Activated T-cell treated with anti-CD3 and anti-CD28 coated beads, Interleukin-2, amount 50 U/mL, for 72 hours (primary cell): ENCODE measurements around the gene SH2D4B. TPM values are rescaled to one million over a fixed set of nuclear protein-coding genes. Genes with fewer than 3 reads are reported as not detected.

Experiments used
- ATAC-seq, 2 donors: fragments of 150-1000 bp; cut with Tn5 transposase; replicated peaks in 1 of 2; 2 replicates each; pipeline ENCODE4 v1.10.0; 2021; ENCODE audit warnings: moderate library complexity in 2 of 2, mild to moderate bottlenecking in 1 of 2
- DNase-seq, 2 donors: peaks; one replicate each; pipeline ENCODE4 v3.0.0; 2021 to 2022; ENCODE audit warnings: mixed read lengths in 1 of 2
- H3K27ac Mint-ChIP-seq: one replicate; pipeline ENCODE4 v1.8.0; 2022; ENCODE audit warnings: mild to moderate bottlenecking, moderate library complexity, mixed read lengths
- H3K27me3 Mint-ChIP-seq: one replicate; pipeline ENCODE4 v1.8.0; 2022; ENCODE audit warnings: low read depth, mixed read lengths
- H3K36me3 Mint-ChIP-seq, 2 donors: one replicate each; pipeline ENCODE4 v1.8.0; 2022; ENCODE audit warnings: mixed read lengths in 2 of 2, mild to moderate bottlenecking in 1 of 2; ENCODE audit not compliant: insufficient read depth in 2 of 2
- H3K4me1 Mint-ChIP-seq: one replicate; pipeline ENCODE4 v1.8.0; 2022; ENCODE audit warnings: low read depth, mixed read lengths
- H3K4me3 Mint-ChIP-seq, 2 donors: one replicate each; pipeline ENCODE4 v1.8.0; 2022; ENCODE audit warnings: mild to moderate bottlenecking in 2 of 2, mixed read lengths in 2 of 2, moderate library complexity in 2 of 2
- H3K9me3 Mint-ChIP-seq, 2 donors: one replicate each; pipeline ENCODE4 v1.8.0; 2022; ENCODE audit warnings: mixed read lengths in 2 of 2
- total RNA-seq, 2 donors: library from RNA; stranded (reverse); gene quantifications; one replicate each; pipeline ENCODE4 v1.2.3, GENCODE V29; 2022

The SH2D4B gene
- total RNA-seq, 2 donors from 2014 or later: 0.34 to 0.46 TPM

GRCh38 chr10:80603516-80603915, 65.8 kb downstream of the SH2D4B start:
- no peak for ATAC-seq
- DNase-seq: no peak
- no peaks in the 10 kb centered on the region for H3K27me3 Mint-ChIP-seq
- no peaks in the 10 kb centered on the region for H3K36me3 Mint-ChIP-seq
- H3K9me3 Mint-ChIP-seq: no peaks in the 10 kb centered on the region
- H3K4me3 Mint-ChIP-seq: no peak overlapping the region
- peaks cover 5% of the 10 kb centered on the region for H3K4me1 Mint-ChIP-seq
- H3K27ac Mint-ChIP-seq: no peak overlapping the region

- H3K36me3 Mint-ChIP-seq: no peaks in the 10 kb centered on the region
- H3K9me3 Mint-ChIP-seq: peaks cover 0 to under 1% of the 10 kb centered on the region in 2 donors
- no peak overlapping the region for H3K27ac Mint-ChIP-seq
- ATAC-seq (no peak), DNase-seq (no peak)
- peaks cover 5% of the 10 kb centered on the region for H3K4me1 Mint-ChIP-seq
- H3K4me3 Mint-ChIP-seq: no peak overlapping the region
- no peaks in the 10 kb centered on the region for H3K27me3 Mint-ChIP-seq
Measured at GRCh38 chr10:80608706-80609105, 71.0 kb downstream of the SH2D4B start.

GRCh38 chr10:80609331-80609730, 71.6 kb downstream of the SH2D4B start:
- Mint-ChIP-seq H3K4me3 (no peak overlapping the region), H3K27me3 (no peaks in the 10 kb centered on the region), H3K4me1 (peaks cover 5% of the 10 kb centered on the region), H3K27ac (no peak overlapping the region), H3K9me3 (peaks cover 0 to 2% of the 10 kb centered on the region in 2 donors), H3K36me3 (no peaks in the 10 kb centered on the region)
- DNase-seq: no peak
- no peak for ATAC-seq

- DNase-seq: no peak
- Mint-ChIP-seq H3K4me3 (no peak overlapping the region), H3K27ac (no peak overlapping the region), H3K9me3 (peaks cover 0 to 2% of the 10 kb centered on the region in 2 donors), H3K36me3 (no peaks in the 10 kb centered on the region), H3K4me1 (peaks cover 5% of the 10 kb centered on the region), H3K27me3 (no peaks in the 10 kb centered on the region)
- ATAC-seq: no peak
Measured at GRCh38 chr10:80611481-80612185, 73.9 kb downstream of the SH2D4B start.

- Mint-ChIP-seq H3K4me3 (no peak overlapping the region), H3K36me3 (no peaks in the 10 kb centered on the region), H3K4me1 (peaks cover 5% of the 10 kb centered on the region), H3K9me3 (peaks cover 0 to 2% of the 10 kb centered on the region in 2 donors), H3K27me3 (no peaks in the 10 kb centered on the region), H3K27ac (no peak overlapping the region)
- ATAC-seq: no peak
- no peak for DNase-seq
Measured at GRCh38 chr10:80612261-80612660, 74.6 kb downstream of the SH2D4B start.

- peaks cover 3% of the 10 kb centered on the region for H3K4me1 Mint-ChIP-seq
- ATAC-seq (no peak), DNase-seq (no peak)
- H3K9me3 Mint-ChIP-seq: peaks cover 0 to 2% of the 10 kb centered on the region in 2 donors
- H3K36me3 Mint-ChIP-seq: no peaks in the 10 kb centered on the region
- no peaks in the 10 kb centered on the region for H3K27me3 Mint-ChIP-seq
- no peak overlapping the region for H3K27ac Mint-ChIP-seq
- no peak overlapping the region for H3K4me3 Mint-ChIP-seq
Measured at GRCh38 chr10:80613466-80614170, 75.9 kb downstream of the SH2D4B start.

- Mint-ChIP-seq H3K9me3 (peaks cover 0 to 2% of the 10 kb centered on the region in 2 donors), H3K27ac (no peak overlapping the region), H3K4me3 (no peak overlapping the region), H3K4me1 (no peaks in the 10 kb centered on the region), H3K27me3 (no peaks in the 10 kb centered on the region), H3K36me3 (no peaks in the 10 kb centered on the region)
- ATAC-seq (no peak), DNase-seq (no peak)
Measured at GRCh38 chr10:80614576-80615416, 77.1 kb downstream of the SH2D4B start.

GRCh38 chr10:80617807-80618206, 80.1 kb downstream of the SH2D4B start:
- DNase-seq (no peak), ATAC-seq (no peak)
- Mint-ChIP-seq H3K9me3 (peaks cover 0 to 2% of the 10 kb centered on the region in 2 donors), H3K4me3 (no peak overlapping the region), H3K36me3 (no peaks in the 10 kb centered on the region), H3K27ac (no peak overlapping the region), H3K27me3 (no peaks in the 10 kb centered on the region), H3K4me1 (no peaks in the 10 kb centered on the region)

- Mint-ChIP-seq H3K9me3 (no peaks in the 10 kb centered on the region), H3K27me3 (no peaks in the 10 kb centered on the region), H3K27ac (no peak overlapping the region), H3K36me3 (no peaks in the 10 kb centered on the region), H3K4me1 (no peaks in the 10 kb centered on the region), H3K4me3 (no peak overlapping the region)
- ATAC-seq (no peak), DNase-seq (no peak)
Measured at GRCh38 chr10:80619036-80619435, 81.3 kb downstream of the SH2D4B start.

- Mint-ChIP-seq H3K9me3 (peaks cover 0 to 2% of the 10 kb centered on the region in 2 donors), H3K27ac (no peak overlapping the region), H3K4me3 (no peak overlapping the region)
Measured at GRCh38 chr10:80622153-80622552, 84.5 kb downstream of the SH2D4B start.

GRCh38 chr10:80630324-80630723, 92.6 kb downstream of the SH2D4B start:
- H3K27ac Mint-ChIP-seq: no peak overlapping the region
- no peak for DNase-seq
- no peaks in the 10 kb centered on the region for H3K4me1 Mint-ChIP-seq
- H3K36me3 Mint-ChIP-seq: no peaks in the 10 kb centered on the region
- H3K4me3 Mint-ChIP-seq: no peak overlapping the region
- no peak for ATAC-seq
- H3K27me3 Mint-ChIP-seq: peaks cover 6% of the 10 kb centered on the region
- H3K9me3 Mint-ChIP-seq: peaks cover 0 to 2% of the 10 kb centered on the region in 2 donors

More at GRCh38 chr10:80622153-80622552, 84.5 kb downstream of the SH2D4B start:
- Mint-ChIP-seq H3K27me3 (peaks cover 6% of the 10 kb centered on the region), H3K36me3 (no peaks in the 10 kb centered on the region), H3K4me1 (no peaks in the 10 kb centered on the region)
- no peak for ATAC-seq
- DNase-seq: no peak

GRCh38 chr10:80632742-80633141, 95.0 kb downstream of the SH2D4B start:
- H3K9me3 Mint-ChIP-seq: no peaks in the 10 kb centered on the region
- no peaks in the 10 kb centered on the region for H3K4me1 Mint-ChIP-seq
- H3K27ac Mint-ChIP-seq: no peak overlapping the region
- no peaks in the 10 kb centered on the region for H3K36me3 Mint-ChIP-seq
- DNase-seq: no peak
- H3K4me3 Mint-ChIP-seq: no peak overlapping the region
- no peak for ATAC-seq
- no peaks in the 10 kb centered on the region for H3K27me3 Mint-ChIP-seq

- no peak for DNase-seq
- Mint-ChIP-seq H3K9me3 (no peaks in the 10 kb centered on the region), H3K27ac (no peak overlapping the region), H3K36me3 (no peaks in the 10 kb centered on the region), H3K27me3 (no peaks in the 10 kb centered on the region), H3K4me3 (no peak overlapping the region), H3K4me1 (no peaks in the 10 kb centered on the region)
- no peak for ATAC-seq
Measured at GRCh38 chr10:80633383-80633860, 95.7 kb downstream of the SH2D4B start.
